ENCODE data around the gene CACNA1S. TPM values are rescaled to one million over a fixed set of nuclear protein-coding genes. Genes with fewer than 3 reads are reported as not detected.

CACNA1S gene
- total and polyA plus RNA-seq, 2 of the 8 experiments (the other 6 are each of a cell fraction or from before 2014, with no cell fraction given), result 0.06 TPM; not detected in 1

GRCh38 chr1:201143726-201144635 is 31.8 kb upstream of the CACNA1S start:
- Histone ChIP-seq H2BK5ac (ENCODE audit: low read depth, low read length) (no peak overlapping the region; the same call in 1 of the 2 replicates), H3K79me2 (ENCODE audit: control insufficient read depth in 1 of 2, insufficient read depth in 2 of 2, low read length in 2 of 2) (no peaks in the 10 kb centered on the region), H4K5ac (ENCODE audit: insufficient read length, low read depth, low read length) (no peak overlapping the region), H3K4me2 (ENCODE audit: insufficient read depth in 1 of 2, low read depth in 2 of 2, low read length in 2 of 2) (no peak overlapping the region), H3K23ac (ENCODE audit: insufficient read length) (no peak overlapping the region), H3K4ac (replicated peaks; ENCODE audit: insufficient read length, low read depth, low read length) (no peak overlapping the region), H3K4me3 (ENCODE audit: extremely low read depth in 1 of 4, insufficient read depth in 2 of 4, low read depth in 3 of 4, low read length in 4 of 4) (no peak overlapping the region), H2BK20ac (ENCODE audit: low read length) (no peak overlapping the region), H3K27me3 (replicated peaks in 1 of 4; ENCODE audit: control insufficient read depth in 3 of 4, extremely low read depth in 1 of 4, insufficient read depth in 3 of 4, low read length in 3 of 4) (no peaks in the 10 kb centered on the region), H2BK15ac (ENCODE audit: low read length) (no peak overlapping the region), H4K20me1 (replicated peaks in 1 of 2; ENCODE audit: control insufficient read depth in 1 of 2, insufficient read depth in 2 of 2, low read length in 2 of 2) (peaks cover 12 to 16% of the 10 kb centered on the region in 2 experiments), H3K18ac (ENCODE audit: extremely low read depth, low read length) (no peak overlapping the region), H3K9me3 (ENCODE audit: insufficient read depth in 2 of 2, low read depth in 1 of 2, low read length in 1 of 2) (no peaks in the 10 kb centered on the region), H2BK12ac (ENCODE audit: low read depth, low read length) (no peak overlapping the region), H2AK5ac (ENCODE audit: low read depth, low read length) (no peak overlapping the region), H3K9ac (replicated peaks in 1 of 4; ENCODE audit: extremely low read depth in 1 of 4, low read depth in 3 of 4, low read length in 3 of 4) (no peak overlapping the region), H3K23me2 (ENCODE audit: low read depth, low read length) (no peaks in the 10 kb centered on the region), H3K14ac (ENCODE audit: insufficient read length) (no peak overlapping the region), H3K27ac (ENCODE audit: low read depth, low read length) (no peak overlapping the region), H4K8ac (ENCODE audit: extremely low read depth, insufficient read depth, low read length) (no peak overlapping the region), H3K56ac (replicated peaks; ENCODE audit: insufficient read length, low read depth, low read length) (no peak overlapping the region), H2AFZ (ENCODE audit: low read length) (no peak overlapping the region), H3K4me1 (replicated peaks in 1 of 4; ENCODE audit: control insufficient read depth in 3 of 4, insufficient read depth in 4 of 4, low read length in 3 of 4) (no peaks in the 10 kb centered on the region), H4K91ac (replicated peaks; ENCODE audit: insufficient read length, low read length) (no peak overlapping the region), H2BK120ac (replicated peaks; ENCODE audit: low read depth, low read length) (no peak overlapping the region), H3K79me1 (ENCODE audit: low read depth, low read length) (no peaks in the 10 kb centered on the region), H3K36me3 (ENCODE audit: control insufficient read depth in 2 of 4, insufficient read depth in 4 of 4, low read length in 3 of 4) (peaks cover 55 to 91% (median 79%) of the 10 kb centered on the region in 4 experiments)
- ChIA-PET POLR2A (ENCODE audit: partially characterized antibody) (interaction anchor here (2.1 kb wide), 1 partner anchor 7 kb away, joined by 5 read pairs; no protein-coding TSS in a partner anchor), CTCF (ENCODE audit: partially characterized antibody) (interaction anchor here (1.0 to 4.1 kb wide), 4 partner anchors 14 to 27 kb away, joined by 3 to 17 read pairs (median 4); partner anchors contain the start of gene ASCL5)
- no peak for DNase-seq (ENCODE audit: low read depth in 1 of 2, low spot score in 2 of 2)
- WGBS, 2 experiments (ENCODE audit: extremely low coverage in 1 of 2, insufficient coverage in 1 of 2, insufficient read length in 1 of 2, insufficient replicate concordance in 2 of 2, low coverage in 1 of 2, low lambda C conversion rate in 2 of 2, missing lambda C conversion rate in 1 of 2), result 93% methylated on average over 18 of the region's 18 CpGs; no CpG with 5 or more reads in 1 of the 2 experiments
- no peak for FAIRE-seq
- no peak for TF ChIP-seq SP2 (IDR thresholded peaks at IDR 0.05; ENCODE audit: low read length)

Measured in H1 (cell line).